H1 (cell line): Measurements from ENCODE around the gene RCL1. TPM values are rescaled to one million over a fixed set of nuclear protein-coding genes. Genes with fewer than 3 reads are reported as not detected.

ENCODE experiments used
- MAFK ChIP-seq: IDR thresholded peaks from 2 replicates; pipeline ENCODE4 v1.6.1; 2012; ENCODE audit warnings: low read depth, mild to moderate bottlenecking, improper control_type of control experiment, low read length
- RBBP5 ChIP-seq: IDR thresholded peaks from 2 replicates; pipeline ENCODE4 v1.7.1; 2012; ENCODE audit warnings: low read depth, mild to moderate bottlenecking, inconsistent platforms, low read length, moderate library complexity, borderline replicate concordance
- polyA plus RNA-seq, 7 experiments: library from polyadenylated mRNA; depleted of rRNA in 3 of 7; stranded (reverse) in 5 of 7; unstranded in 2 of 7; fragments of >200 nt in 5 of 7; fragments of 200-250 nt in 2 of 7; gene quantifications; 1 replicate in 5 of 7; 2 replicates in 1 of 7; 4 replicates in 1 of 7; pipeline versions ENCODE4 v1.2.1 to v1.2.3, GENCODE V29; 2011 to 2013; ENCODE audit warnings: missing spikeins in 2 of 7, mixed read lengths in 2 of 7
- total RNA-seq: library from RNA; stranded (reverse); fragmentation: NEBNext Ultra II Directional; extraction: Animal tissue kit (Norgen Biotek cat#: 25700); gene quantifications from 2 replicates; pipeline ENCODE4 v1.2.1, GENCODE V29; 2021
- TF ChIP-seq, protein P1 (sequence below), 3 experiments: IDR thresholded peaks; 1 replicate in 2 of 3; 2 replicates in 1 of 3; pipeline versions ENCODE4 v1.5.1 to v1.6.1; 2011; ENCODE audit warnings: low read length in 3 of 3, mild to moderate bottlenecking in 3 of 3, inconsistent platforms in 2 of 3, low read depth in 1 of 3, moderate library complexity in 1 of 3; ENCODE audit not compliant: insufficient read depth in 1 of 3; ENCODE audit errors: control extremely low read depth in 1 of 3

RCL1 gene
- total and polyA plus RNA-seq, 2 of the 8 experiments (the other 6 are each of a cell fraction or from before 2014, with no cell fraction given), result 21.0 to 29.5 TPM

DNA sequence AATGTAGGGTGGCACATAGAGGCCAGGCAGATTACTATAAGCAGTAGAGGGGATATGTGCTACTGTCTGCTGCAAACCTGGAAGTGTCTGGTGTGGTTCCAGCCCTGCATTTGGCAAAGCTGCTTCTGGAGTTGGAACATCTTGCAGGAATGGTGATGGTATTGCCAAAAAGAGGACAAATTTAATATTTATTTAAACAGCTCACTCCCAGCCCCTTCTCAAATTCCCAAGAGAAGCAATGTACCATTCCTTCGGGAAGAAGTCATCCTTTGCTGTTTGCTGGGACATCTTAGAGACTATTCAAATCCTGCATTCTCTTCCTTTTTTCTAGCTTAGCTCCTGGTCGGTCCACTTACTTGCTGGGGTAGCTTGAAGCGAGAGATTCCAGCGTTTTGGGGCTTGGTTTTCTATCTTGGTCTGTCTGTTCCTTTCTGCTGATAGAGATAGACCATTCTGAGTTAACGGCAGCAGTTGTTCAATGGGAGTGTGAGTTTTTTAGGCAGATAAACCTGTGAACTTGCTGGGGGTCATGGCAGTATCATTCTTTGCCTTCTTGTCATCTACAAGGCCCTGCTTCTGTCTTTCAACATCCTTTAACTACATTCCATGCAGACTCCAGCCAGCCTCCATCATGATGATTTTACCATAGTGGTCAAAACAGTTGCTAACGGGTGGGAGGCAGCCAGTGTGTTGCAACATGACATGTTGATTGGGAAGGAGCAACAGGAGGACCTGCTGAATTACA, 69.9 kb downstream of the RCL1 start (continued):
- TF ChIP-seq, protein P1, sequence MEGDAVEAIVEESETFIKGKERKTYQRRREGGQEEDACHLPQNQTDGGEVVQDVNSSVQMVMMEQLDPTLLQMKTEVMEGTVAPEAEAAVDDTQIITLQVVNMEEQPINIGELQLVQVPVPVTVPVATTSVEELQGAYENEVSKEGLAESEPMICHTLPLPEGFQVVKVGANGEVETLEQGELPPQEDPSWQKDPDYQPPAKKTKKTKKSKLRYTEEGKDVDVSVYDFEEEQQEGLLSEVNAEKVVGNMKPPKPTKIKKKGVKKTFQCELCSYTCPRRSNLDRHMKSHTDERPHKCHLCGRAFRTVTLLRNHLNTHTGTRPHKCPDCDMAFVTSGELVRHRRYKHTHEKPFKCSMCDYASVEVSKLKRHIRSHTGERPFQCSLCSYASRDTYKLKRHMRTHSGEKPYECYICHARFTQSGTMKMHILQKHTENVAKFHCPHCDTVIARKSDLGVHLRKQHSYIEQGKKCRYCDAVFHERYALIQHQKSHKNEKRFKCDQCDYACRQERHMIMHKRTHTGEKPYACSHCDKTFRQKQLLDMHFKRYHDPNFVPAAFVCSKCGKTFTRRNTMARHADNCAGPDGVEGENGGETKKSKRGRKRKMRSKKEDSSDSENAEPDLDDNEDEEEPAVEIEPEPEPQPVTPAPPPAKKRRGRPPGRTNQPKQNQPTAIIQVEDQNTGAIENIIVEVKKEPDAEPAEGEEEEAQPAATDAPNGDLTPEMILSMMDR (IDR thresholded peaks at IDR 0.05; ENCODE audit: control extremely low read depth in 1 of 3, insufficient read depth in 1 of 3, low read depth in 1 of 3, low read length in 3 of 3), result no peak
- no peak for TF ChIP-seq RBBP5
- TF ChIP-seq MAFK, result no peak
- TF ChIP-seq, all 59 proteins: peak for 0
